SIG-M5 treated with dmso at 0.1 percent for 504 hours (cell line): Measurements from ENCODE around the gene LYZL1.
"Not testable (repeated sequence)": the region's sequence is repeated elsewhere in the genome, so short reads cannot be mapped to it uniquely, and the experiment has no call there.

ENCODE experiments used
- DNase-seq: peaks from one replicate; lab custom pipeline; 2025; ENCODE audit not compliant: unreplicated experiment; lab: John Stamatoyannopoulos, UW

The LYZL1 gene

GRCh38 chr10:29304995-29305335 is 16.1 kb downstream of the LYZL1 start:
- DNase-seq = no peak

DNA sequence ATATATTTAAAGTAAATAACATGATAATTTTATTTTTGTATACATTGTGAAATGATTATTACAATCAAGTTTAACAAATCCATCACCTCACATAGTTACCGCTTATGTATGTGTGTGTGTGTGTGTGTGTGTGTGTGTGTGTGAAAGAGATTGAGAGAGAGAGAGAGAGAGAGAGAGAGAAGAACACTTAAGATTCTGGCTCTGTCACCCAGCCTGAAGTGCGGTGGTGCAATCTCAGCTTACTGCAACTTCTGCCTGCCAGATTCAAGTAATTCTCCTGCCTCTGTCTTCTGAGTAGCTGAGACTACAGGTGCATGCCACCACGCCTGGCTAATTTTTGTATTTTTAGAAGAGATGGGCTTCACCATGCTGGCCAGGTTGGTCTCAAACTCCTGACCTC is 17.8 kb downstream of the LYZL1 start:
- DNase-seq = no peak

DNA sequence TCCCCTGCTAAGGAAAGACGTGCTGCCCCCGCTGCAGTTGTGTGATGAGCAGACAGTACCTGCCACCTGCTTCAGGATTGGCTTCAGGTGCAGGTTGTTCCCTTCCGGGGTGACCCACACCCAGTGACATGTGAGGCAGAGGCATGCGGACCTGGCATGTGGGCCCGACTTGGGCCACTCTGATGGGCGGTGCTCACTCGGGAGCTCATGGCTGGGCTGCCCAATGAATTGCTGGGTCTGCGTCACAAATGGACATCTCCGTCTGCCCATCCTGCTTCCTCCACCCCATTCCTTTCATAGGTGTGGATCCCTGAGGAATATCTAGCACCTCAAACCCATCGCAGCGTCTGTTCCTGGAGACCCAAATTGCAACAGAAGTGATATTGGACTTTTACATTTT is 19.3 kb downstream of the LYZL1 start:
- DNase-seq = not testable (repeated sequence)

DNA sequence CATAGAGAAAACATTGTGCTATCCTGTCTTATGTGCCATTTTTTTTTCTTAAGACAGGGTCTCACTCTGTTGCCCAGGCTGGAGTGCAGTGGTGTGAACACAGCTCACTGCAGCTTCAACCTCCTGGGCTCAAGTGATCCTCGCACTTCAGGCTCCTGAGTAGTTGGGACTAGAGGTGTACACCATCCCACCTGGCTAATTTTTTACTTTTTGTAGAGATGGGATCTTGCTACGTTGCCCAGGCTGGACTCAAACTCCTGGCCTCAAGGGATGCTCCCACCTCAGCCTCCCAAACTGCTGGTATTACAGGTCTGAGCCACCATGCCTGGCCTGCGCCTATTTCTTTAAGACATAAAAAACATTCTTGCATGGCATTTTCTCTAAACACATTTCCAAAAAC is 20.6 kb downstream of the LYZL1 start:
- no peak for DNase-seq

DNA sequence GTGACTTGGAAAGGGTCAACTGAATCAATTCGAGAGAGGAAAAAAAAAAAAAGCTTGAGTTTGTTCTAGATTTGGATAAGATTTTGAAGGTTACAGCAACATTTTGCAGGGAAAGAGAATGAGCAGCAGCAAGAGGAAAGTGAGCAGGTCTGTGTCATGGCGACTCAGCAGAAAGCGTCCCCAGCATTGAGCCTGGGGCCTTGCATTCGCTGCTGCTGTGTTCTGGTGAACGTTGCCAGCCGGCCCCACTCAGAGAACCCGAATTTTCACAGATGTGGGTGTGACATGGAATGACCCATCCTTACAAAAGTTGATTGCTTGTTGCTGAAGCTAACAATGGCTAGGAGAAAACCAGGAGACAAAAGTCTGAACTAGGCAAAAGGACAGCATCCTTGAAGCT is 21.6 kb downstream of the LYZL1 start:
- DNase-seq = not testable (repeated sequence)

- DNase-seq = no peak
Measured at GRCh38 chr10:29313071-29313470, 24.2 kb downstream of the LYZL1 start.

GRCh38 chr10:29314726-29315125 is 25.9 kb downstream of the LYZL1 start:
- no peak for DNase-seq

DNA sequence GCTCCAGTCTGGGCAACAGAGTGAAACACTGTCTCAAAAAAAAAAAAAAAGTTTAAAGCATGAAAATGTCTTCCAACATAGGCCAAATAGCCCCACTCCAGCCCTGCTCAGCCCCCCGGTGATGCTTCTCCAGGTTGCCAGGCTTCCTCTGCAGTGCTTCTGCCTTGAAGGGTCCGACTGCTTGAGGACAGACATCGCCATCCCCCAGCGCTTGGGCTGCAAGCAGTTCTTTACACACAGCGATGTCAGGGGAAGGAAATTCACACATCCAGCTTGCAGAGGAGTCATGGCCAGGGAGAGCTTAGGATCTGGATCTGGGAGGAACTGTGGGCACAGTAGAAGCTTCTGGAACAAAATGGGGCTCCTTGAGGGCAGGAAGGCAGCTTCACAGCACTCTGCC is 26.9 kb downstream of the LYZL1 start:
- DNase-seq = no peak

DNA sequence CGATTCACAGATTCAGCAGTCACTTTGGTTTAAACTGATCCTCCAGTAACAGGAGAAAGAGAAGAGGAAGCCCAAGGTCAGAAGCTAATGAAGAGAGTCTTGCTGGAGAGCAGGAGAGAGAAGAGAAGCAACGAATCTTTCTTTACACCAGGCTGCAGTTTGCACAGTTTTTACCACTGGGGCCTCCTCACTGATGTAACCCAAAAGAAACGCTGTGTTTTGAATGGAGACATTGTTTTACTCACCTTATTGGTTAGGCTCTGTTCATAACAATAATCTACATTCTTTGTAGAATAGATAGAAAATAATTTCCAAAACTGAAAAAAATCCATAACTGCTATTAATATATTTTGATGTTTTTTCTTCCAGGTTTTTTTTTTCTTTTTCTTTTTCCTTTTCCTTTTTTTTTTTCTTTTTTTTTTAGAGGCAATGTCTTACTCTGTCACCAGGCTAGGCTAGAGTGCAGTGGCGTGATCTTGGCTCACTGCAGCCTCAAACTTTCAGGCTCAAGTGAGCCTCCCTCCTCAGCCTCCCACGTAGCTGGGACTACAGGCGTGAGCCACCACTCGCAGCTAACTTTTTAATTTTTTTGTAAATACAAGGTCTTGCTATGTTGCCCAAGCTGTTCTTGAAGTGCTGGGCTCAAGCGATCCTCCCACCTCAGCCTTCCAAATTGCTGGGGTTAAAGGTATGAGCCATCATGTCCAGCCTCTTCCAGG is 27.6 kb downstream of the LYZL1 start:
- no peak for DNase-seq

DNA sequence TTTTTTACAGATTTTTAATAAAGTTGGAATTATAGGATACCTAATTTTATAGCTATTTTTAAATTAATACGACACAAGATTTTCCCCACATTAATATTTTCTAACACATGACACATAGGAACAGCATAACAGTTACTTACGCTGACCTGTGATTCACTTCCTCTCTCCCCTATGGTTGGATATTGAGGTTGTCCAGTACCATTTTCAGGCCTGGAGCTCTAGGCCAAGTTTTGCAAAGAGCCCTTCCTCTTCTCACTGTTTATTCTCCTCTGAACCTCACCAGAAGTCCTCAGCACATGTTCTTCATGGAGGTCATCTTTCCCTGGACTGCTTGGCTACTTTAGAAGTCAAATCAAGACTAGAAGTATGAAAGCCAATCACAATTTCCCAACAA is 28.2 kb downstream of the LYZL1 start:
- DNase-seq = no peak

- peak; percentile 8 for DNase-seq
Measured at GRCh38 chr10:29317423-29318021, 28.7 kb downstream of the LYZL1 start.

DNA sequence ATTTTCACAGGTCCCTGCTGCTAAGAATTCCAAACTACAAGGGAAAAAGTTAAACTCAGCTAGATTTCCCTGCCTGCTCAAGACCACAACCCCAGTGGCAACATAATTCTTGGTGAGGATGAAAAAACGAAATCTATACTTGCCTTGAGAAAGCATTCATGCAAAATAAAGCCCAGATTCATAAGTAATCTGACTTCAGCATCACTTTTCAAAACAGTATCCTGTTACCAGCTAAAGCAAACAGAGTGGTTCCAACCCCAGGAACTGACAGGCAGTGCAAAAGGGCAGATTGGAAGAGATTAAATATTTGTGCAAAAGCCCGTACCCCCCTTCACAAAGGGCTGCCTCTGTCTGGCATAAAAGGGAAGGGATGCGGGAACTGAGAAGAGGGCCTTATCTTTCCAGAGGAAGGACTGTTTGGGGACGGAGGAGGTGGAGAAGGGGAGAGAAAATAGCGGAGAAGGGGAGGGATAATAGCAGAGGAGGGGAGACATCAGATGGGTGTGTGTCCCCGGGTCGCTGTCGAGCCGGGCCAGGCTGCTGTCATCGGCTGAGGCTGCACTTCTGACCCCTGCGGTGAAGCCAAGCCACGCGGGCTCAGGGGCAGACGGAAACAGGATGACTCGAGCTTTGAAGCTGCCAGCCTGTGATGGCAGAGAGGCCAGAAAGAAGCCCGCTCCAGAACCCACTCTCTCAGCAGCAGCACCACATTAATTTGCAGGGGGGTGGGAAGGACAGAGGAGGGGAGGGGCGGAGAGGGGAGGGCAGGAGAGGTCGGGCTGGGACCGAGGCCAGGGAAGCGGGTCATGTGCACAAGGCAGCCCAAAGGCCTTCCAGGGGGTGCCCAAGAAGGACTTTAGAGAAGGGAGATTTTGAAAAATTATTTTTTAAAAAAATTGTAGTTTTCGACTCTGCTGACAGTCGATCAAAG is 29.5 kb downstream of the LYZL1 start:
- DNase-seq = not testable (repeated sequence)

- no peak for DNase-seq
Measured at GRCh38 chr10:29319205-29319781, 30.4 kb downstream of the LYZL1 start.

- peak; percentile 12 for DNase-seq
Measured at GRCh38 chr10:29320680-29321121, 31.8 kb downstream of the LYZL1 start.

DNA sequence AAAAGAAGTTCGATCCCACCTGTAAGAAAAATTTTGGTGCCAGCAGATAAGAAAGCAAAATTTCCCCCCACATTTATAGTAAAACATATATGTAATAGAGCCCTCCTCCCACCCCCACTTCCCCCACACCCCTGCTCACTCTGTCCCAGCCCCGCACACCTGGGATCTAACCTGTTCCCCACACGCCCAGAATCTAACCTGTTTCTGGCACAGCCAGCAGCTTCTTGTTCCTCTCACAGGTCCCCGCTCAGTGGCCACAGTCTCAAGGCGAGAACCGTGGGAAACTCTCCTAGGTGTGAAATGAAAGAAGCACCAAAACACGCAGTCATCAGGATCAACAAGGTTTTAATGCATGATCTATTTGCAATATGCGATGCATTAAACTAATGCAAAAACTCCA is 32.8 kb downstream of the LYZL1 start:
- no peak for DNase-seq

GRCh38 chr10:29322918-29323317 is 34.0 kb downstream of the LYZL1 start:
- DNase-seq = no peak

DNA sequence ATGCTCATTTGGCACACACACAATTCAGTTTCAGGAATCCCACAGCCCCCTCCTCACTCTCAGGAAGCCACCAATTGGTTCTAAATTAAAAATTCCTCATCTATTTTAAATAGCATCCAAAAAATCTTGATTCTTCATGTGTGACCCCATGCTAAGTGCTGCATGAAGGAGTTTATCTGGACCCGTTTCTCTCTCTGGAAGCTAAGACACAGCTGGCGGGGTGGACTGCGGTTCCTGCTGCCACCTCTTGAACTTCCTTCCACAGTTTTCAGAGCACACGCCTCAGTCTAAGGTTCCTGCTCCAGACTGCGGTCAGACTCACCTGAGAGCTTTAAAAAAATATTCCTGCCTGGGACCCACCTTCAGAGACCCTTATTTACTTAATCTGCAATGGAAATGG is 34.5 kb downstream of the LYZL1 start:
- no peak for DNase-seq

GRCh38 chr10:29324220-29324841 is 35.5 kb downstream of the LYZL1 start:
- no peak for DNase-seq

- no peak for DNase-seq
Measured at GRCh38 chr10:29326299-29326698, 37.4 kb downstream of the LYZL1 start.

DNA sequence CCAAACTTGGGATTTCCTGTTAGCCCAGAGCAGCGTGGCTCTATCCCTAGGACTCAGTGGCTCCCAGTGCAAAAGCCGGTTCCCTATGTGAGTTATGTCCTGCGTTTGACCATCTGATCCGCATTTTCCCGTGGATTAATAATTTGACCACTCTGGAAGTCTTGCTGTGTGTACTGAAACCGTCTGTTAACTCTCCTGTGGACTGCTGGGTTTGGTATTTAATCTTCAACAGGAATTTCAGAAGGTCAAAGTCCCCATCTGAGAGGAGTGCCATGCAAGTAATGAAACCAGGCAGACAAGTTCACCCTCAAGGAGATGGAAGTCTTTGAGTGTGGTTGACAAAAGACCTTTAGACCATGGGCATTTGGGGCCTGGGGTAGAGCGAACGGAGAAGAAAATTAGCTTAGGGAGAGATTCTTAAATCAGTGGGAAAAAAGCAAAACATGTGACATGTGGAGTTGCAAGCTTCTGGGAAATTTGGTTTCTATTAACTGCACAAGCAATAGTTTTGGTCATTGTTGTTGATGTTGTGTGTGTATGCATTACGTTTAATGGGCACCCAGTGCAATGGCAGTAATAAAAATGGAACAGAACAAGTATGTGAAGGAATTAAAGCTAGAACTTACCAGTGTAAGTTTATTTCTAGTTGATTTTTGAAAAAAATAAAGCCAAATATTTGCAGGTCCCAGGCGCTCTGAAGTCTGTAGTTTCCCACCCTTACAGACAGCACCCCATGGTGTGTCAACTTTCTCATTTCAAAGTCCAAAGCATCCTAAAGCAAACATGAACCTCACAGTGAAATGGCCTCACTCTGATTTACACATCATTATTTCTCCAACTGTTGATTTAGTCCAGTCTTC is 38.2 kb downstream of the LYZL1 start:
- no peak for DNase-seq
